Measurements from ENCODE around the gene TRIM7.
"Not testable (repeated sequence)": the region's sequence is repeated elsewhere in the genome, so short reads cannot be mapped to it uniquely, and the experiment has no call there.

The TRIM7 gene

GRCh38 chr5:181194489-181195248 is 10.3 kb downstream of the TRIM7 start:
- DNase-seq (ENCODE audit: low read depth in 4 of 4, low spot score in 1 of 4): no peak

- no peak for DNase-seq (ENCODE audit: low read depth in 4 of 4, low spot score in 1 of 4)
These were observed 11.3 kb downstream of the TRIM7 start for GRCh38 chr5:181193656-181194055.

GRCh38 chr5:181192337-181193046 is 12.5 kb downstream of the TRIM7 start:
- no peak for DNase-seq (ENCODE audit: low read depth in 4 of 4, low spot score in 1 of 4)

- DNase-seq (ENCODE audit: low read depth in 4 of 4, low spot score in 1 of 4): peak; percentile 83 to 95 (median 88)
These were observed 13.3 kb downstream of the TRIM7 start for GRCh38 chr5:181191526-181192336.

GRCh38 chr5:181190711-181191525 is 14.1 kb downstream of the TRIM7 start:
- peak in 1 of 4 experiments; percentile 42 for DNase-seq (ENCODE audit: low read depth in 4 of 4, low spot score in 1 of 4)

GRCh38 chr5:181189962-181190710 is 14.9 kb downstream of the TRIM7 start:
- DNase-seq (ENCODE audit: low read depth in 4 of 4, low spot score in 1 of 4): no peak

GRCh38 chr5:181189363-181189961 is 15.5 kb downstream of the TRIM7 start:
- peak in 3 of 4 experiments; percentile 24 to 41 (median 32) for DNase-seq (ENCODE audit: low read depth in 4 of 4, low spot score in 1 of 4)

- peak; percentile 65 to 80 (median 70) for DNase-seq (ENCODE audit: low read depth in 4 of 4, low spot score in 1 of 4)
These were observed 16.2 kb downstream of the TRIM7 start for GRCh38 chr5:181188700-181189362.

GRCh38 chr5:181187500-181188213 is 17.3 kb downstream of the TRIM7 start:
- DNase-seq (ENCODE audit: low read depth in 4 of 4, low spot score in 1 of 4): peak; percentile 19 to 72 (median 56)

GRCh38 chr5:181186986-181187499 is 18.0 kb downstream of the TRIM7 start:
- DNase-seq (ENCODE audit: low read depth in 4 of 4, low spot score in 1 of 4): no peak

- no peak for DNase-seq (ENCODE audit: low read depth in 4 of 4, low spot score in 1 of 4)
These were observed 19.0 kb downstream of the TRIM7 start for GRCh38 chr5:181186022-181186421.

GRCh38 chr5:181185560-181185959 is 19.4 kb downstream of the TRIM7 start:
- no peak for DNase-seq (ENCODE audit: low read depth in 4 of 4, low spot score in 1 of 4)

- DNase-seq (ENCODE audit: low read depth in 4 of 4, low spot score in 1 of 4): no peak
These were observed 20.2 kb downstream of the TRIM7 start for GRCh38 chr5:181184845-181185216.

- DNase-seq (ENCODE audit: low read depth in 4 of 4, low spot score in 1 of 4): no peak
These were observed 22.3 kb downstream of the TRIM7 start for GRCh38 chr5:181182651-181183050.

GRCh38 chr5:181181650-181182565 is 23.1 kb downstream of the TRIM7 start:
- DNase-seq (ENCODE audit: low read depth in 4 of 4, low spot score in 1 of 4): peak in 1 of 4 experiments; percentile 29

- not testable (repeated sequence) for DNase-seq (ENCODE audit: low read depth in 4 of 4, low spot score in 1 of 4)
These were observed 27.4 kb downstream of the TRIM7 start for GRCh38 chr5:181177559-181177958.

- DNase-seq (ENCODE audit: low read depth in 4 of 4, low spot score in 1 of 4): no peak
These were observed 28.6 kb downstream of the TRIM7 start for GRCh38 chr5:181176254-181176952.

All from stimulated activated CD4-positive, alpha-beta T cell treated with anti-CD3 and anti-CD28 coated beads, Interleukin-1b, Interleukin-23, amount 100 ng/mL, for 24 hours (primary cell).